Activated B cell treated with CpG ODN at 0.5 μM for 24 hours (primary cell): ENCODE results near the gene SRP14. TPM values are rescaled to one million over a fixed set of nuclear protein-coding genes. Genes with fewer than 3 reads are reported as not detected.

Source experiments
- ATAC-seq: fragments of 200-7000 bp; cut with Tn5 transposase; one replicate; pipeline ENCODE4 v1.10.0; 2021; ENCODE audit warnings: low read depth, mild to moderate bottlenecking, moderate library complexity
- CTCF ChIA-PET: fragments of 350-600 bp; sonication (Branson Sonifier 250); formaldehyde crosslinking; loops from one replicate; lab custom pipeline; 2021; ENCODE audit warnings: antibody characterized with exemption; lab: Charles Lee
- POLR2A ChIA-PET: fragments of 350-600 bp; sonication (Branson Sonifier 250); formaldehyde crosslinking; loops from one replicate; lab custom pipeline; 2021; ENCODE audit warnings: antibody characterized with exemption; lab: Charles Lee
- DNase-seq: peaks from one replicate; pipeline ENCODE4 v3.0.0; 2022
- H3K27ac Mint-ChIP-seq: one replicate; pipeline ENCODE4 v1.8.0; 2020; ENCODE audit warnings: mixed read lengths
- H3K27me3 Mint-ChIP-seq: one replicate; pipeline ENCODE4 v1.8.0; 2021; ENCODE audit warnings: mixed read lengths
- H3K36me3 Mint-ChIP-seq: one replicate; pipeline ENCODE4 v1.8.0; 2021; ENCODE audit warnings: low read depth, mixed read lengths
- H3K4me1 Mint-ChIP-seq: one replicate; pipeline ENCODE4 v1.8.0; 2021; ENCODE audit warnings: mixed read lengths
- H3K4me3 Mint-ChIP-seq: one replicate; pipeline ENCODE4 v1.8.0; 2020; ENCODE audit warnings: mild to moderate bottlenecking, mixed read lengths
- H3K9me3 Mint-ChIP-seq: one replicate; pipeline ENCODE4 v1.8.0; 2020; ENCODE audit warnings: mixed read lengths
- CTCF ChIP-seq: fragments of 200-600 bp; IDR thresholded peaks from one replicate; pipeline ENCODE4 v1.8.0; 2022; ENCODE audit warnings: antibody characterized with exemption, mild to moderate bottlenecking
- intact Hi-C: fragments of 100-400 bp; cut with micrococcal nuclease; formaldehyde crosslinking; loops from one replicate; pipeline ENCODE4 v1.15.1; 2024
- total RNA-seq: library from RNA; stranded (reverse); gene quantifications from 2 replicates; pipeline ENCODE4 v1.2.3, GENCODE V29; 2022

SRP14 gene
- total RNA-seq, 1 donor from 2014 or later = 183 TPM

DNA sequence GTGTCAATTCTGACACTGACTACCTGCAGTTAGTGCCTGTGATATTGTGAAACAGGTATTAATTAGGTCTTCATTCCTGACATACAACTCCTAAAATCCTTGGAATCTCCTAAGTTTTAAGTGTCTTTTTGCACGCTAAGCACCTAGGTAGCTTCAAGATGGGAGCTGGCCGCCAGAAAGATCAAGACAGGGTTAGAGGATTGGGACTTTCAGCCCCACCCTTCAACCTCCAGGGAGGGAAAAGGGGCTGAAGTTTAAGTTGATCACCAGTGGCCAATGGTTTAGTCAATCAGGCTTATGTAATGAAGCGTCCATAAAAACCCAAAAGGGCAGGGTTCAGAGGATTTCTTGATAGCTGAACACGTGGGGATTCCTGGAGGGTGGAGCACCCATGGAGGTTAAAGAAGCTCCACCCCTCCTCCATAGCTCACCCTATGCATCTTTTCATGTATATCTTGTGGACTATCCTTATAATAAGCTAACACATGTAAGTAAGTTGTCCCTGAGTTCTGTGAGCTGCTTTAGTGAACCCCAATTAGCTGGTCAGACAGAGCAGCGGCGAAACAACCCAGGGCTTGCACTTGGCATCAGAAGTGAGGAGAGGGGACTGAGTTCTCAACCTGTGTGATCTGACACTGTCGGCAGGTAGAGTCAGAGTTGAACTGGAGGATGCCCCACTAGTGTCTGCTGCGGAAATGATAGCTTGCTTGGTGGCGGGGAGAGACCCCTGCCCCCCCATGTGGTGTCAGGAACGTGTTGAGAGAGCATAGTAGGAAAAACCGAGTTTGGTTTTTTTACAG lies 12.8 kb upstream of the SRP14 start:
- H3K4me3 Mint-ChIP-seq = no peak overlapping the region
- H3K27me3 Mint-ChIP-seq = no peaks in the 10 kb centered on the region
- H3K36me3 Mint-ChIP-seq = peaks cover 3% of the 10 kb centered on the region
- TF ChIP-seq CTCF = no peak
- peak overlapping the region; percentile 46 for H3K27ac Mint-ChIP-seq
- ATAC-seq (no peak), DNase-seq (no peak)
- CTCF ChIA-PET = interaction anchor here (0.8 to 1.7 kb wide), 2 partner anchors 52 to 166 kb away, joined by 5 to 8 read pairs; no protein-coding TSS in a partner anchor
- peaks cover 84% of the 10 kb centered on the region for H3K4me1 Mint-ChIP-seq
- H3K9me3 Mint-ChIP-seq = no peaks in the 10 kb centered on the region
- POLR2A ChIA-PET = interaction anchor here (0.8 to 6.1 kb wide), 5 partner anchors 13 to 61 kb away, joined by 3 to 212 read pairs (median 3); partner anchors contain the start of gene BMF
- intact Hi-C loops = loop anchor here (2.0 kb wide), 1 partner anchor 31 kb away; no protein-coding TSS in a partner anchor

- CTCF ChIA-PET = interaction anchor here (1.7 kb wide), 1 partner anchor 53 kb away, joined by 8 read pairs; no protein-coding TSS in a partner anchor
- Mint-ChIP-seq H3K36me3 (peaks cover 3% of the 10 kb centered on the region), H3K4me3 (no peak overlapping the region), H3K27ac (peak overlapping the region; percentile 46), H3K9me3 (no peaks in the 10 kb centered on the region), H3K4me1 (peaks cover 87% of the 10 kb centered on the region), H3K27me3 (no peaks in the 10 kb centered on the region)
- DNase-seq = no peak
- no peak for TF ChIP-seq CTCF
- ATAC-seq = no peak
- intact Hi-C loops = no loop called here
- POLR2A ChIA-PET = interaction anchor here (0.8 to 6.1 kb wide), 3 partner anchors 14 to 62 kb away, joined by 3 to 212 read pairs (median 3); partner anchors contain the start of gene BMF
Observed at GRCh38 chr15:40050788-40051470, 11.9 kb upstream of the SRP14 start.

DNA sequence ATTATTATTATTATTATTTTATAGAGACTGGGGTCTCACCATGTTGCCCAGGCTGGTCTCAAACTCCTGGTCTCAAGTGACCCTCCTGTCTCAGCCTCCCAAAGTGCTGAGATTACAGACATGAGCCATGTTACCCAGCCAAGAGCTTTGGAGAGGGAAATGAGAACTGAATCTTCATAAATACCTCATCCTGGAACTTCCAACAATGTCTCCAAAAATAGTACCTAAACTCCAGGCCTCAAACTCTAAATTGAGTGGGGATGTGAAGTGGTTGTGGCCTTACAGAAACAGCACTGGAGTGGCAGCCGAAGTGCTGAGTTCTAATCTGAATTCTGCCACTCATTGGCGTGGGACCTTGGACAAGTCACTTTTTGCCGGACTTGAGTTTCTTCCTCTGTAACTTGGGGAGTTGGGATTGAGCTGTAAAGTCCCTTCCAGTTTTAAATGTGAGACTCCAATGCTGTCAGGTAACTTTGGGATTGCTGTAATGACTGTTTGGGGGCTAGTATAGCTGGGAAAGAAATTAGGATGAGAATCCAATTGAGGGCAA lies 10.0 kb upstream of the SRP14 start:
- ChIA-PET CTCF (interaction anchor here (0.9 to 11.2 kb wide), 9 partner anchors 11 to 261 kb away, joined by 3 to 519 read pairs (median 4); partner anchors contain the start of gene BMF), POLR2A (interaction anchor here (0.6 to 13.9 kb wide), 13 partner anchors 10 to 1176 kb away, joined by 3 to 1329 read pairs (median 23); partner anchors contain the start of genes BMF and SRP14)
- Mint-ChIP-seq H3K36me3 (peaks cover 3% of the 10 kb centered on the region), H3K4me3 (no peak overlapping the region), H3K27ac (peak overlapping the region; percentile 93), H3K27me3 (no peaks in the 10 kb centered on the region), H3K4me1 (peaks cover 86% of the 10 kb centered on the region), H3K9me3 (no peaks in the 10 kb centered on the region)
- intact Hi-C loops = loop anchor here (10.0 kb wide), 1 partner anchor 376 kb away; no protein-coding TSS in a partner anchor
- TF ChIP-seq CTCF = no peak
- ATAC-seq = no peak
- DNase-seq = no peak

DNA sequence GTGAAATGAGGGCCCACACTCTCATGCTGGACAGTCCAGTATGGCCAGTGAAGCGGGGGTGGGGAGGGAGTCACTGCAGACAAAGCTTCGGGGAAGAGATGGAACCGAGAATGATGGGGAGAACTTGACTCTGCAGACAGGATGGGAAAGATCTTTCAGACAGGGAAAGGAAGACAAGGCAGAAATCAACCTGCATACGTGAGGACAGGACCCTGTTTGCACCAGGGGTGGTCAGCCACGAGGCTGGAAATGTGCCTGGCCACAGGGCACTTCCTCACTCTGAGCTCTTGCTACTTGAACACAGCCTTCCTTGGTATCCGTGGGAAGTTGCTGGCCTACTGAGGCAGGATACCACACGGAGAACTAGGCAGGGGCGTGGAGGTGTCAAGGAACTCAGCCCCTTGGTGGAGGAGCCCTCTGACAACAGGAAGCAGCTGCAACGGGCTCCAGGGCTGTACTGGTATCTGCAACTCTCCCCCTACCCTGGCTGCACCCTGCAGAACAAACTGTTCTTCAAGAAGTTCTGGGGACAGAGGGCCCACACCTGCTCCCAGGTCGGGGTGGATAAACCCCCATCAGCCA lies 9.3 kb upstream of the SRP14 start:
- no peak for TF ChIP-seq CTCF
- peak; percentile 23 for ATAC-seq
- ChIA-PET POLR2A (interaction anchor here (0.6 to 13.9 kb wide), 20 partner anchors 7 to 1177 kb away, joined by 3 to 1329 read pairs (median 12); partner anchors contain the start of genes BMF, PAK6, PLCB2 and SRP14), CTCF (interaction anchor here (0.7 to 11.2 kb wide), 13 partner anchors 12 to 261 kb away, joined by 3 to 519 read pairs (median 4); partner anchors contain the start of gene BMF)
- DNase-seq = no peak
- H3K9me3 Mint-ChIP-seq = no peaks in the 10 kb centered on the region
- intact Hi-C loops = loop anchor here (10.0 kb wide), 1 partner anchor 376 kb away; no protein-coding TSS in a partner anchor
- peak overlapping the region; percentile 93 for H3K27ac Mint-ChIP-seq
- H3K27me3 Mint-ChIP-seq = no peaks in the 10 kb centered on the region
- H3K36me3 Mint-ChIP-seq = no peaks in the 10 kb centered on the region
- H3K4me3 Mint-ChIP-seq = peak overlapping the region; percentile 42
- peaks cover 79% of the 10 kb centered on the region for H3K4me1 Mint-ChIP-seq
